HG03469 (cell line): ENCODE data around the gene SLC4A5.
"Not testable (repeated sequence)": the region's sequence is repeated elsewhere in the genome, so short reads cannot be mapped to it uniquely, and the experiment has no call there.

ENCODE experiments used
- ATAC-seq: cut with Tn5 transposase; IDR thresholded peaks from one replicate; pipeline ENCODE4 v1.9.1; 2021; ENCODE audit warnings: mild to moderate bottlenecking, moderate library complexity, moderate number of reproducible peaks; ENCODE audit not compliant: unreplicated experiment

SLC4A5 gene

GRCh38 chr2:74242354-74243071, 100.7 kb downstream of the SLC4A5 start:
- ATAC-seq, result no peak

- no peak for ATAC-seq
These were observed 103.9 kb downstream of the SLC4A5 start for GRCh38 chr2:74239346-74239745.

GRCh38 chr2:74238879-74239278, 104.3 kb downstream of the SLC4A5 start:
- no peak for ATAC-seq

GRCh38 chr2:74235041-74235440, 108.2 kb downstream of the SLC4A5 start:
- no peak for ATAC-seq

- ATAC-seq, result no peak
These were observed 109.6 kb downstream of the SLC4A5 start for GRCh38 chr2:74233648-74234047.

GRCh38 chr2:74232426-74232825, 110.8 kb downstream of the SLC4A5 start:
- ATAC-seq, result no peak

GRCh38 chr2:74229865-74230264, 113.4 kb downstream of the SLC4A5 start:
- not testable (repeated sequence) for ATAC-seq

GRCh38 chr2:74228772-74229171, 114.4 kb downstream of the SLC4A5 start:
- no peak for ATAC-seq

- ATAC-seq, result no peak
These were observed 115.6 kb downstream of the SLC4A5 start for GRCh38 chr2:74227646-74228045.

- ATAC-seq, result no peak
These were observed 116.5 kb downstream of the SLC4A5 start for GRCh38 chr2:74226648-74227213.

GRCh38 chr2:74225698-74226459, 117.3 kb downstream of the SLC4A5 start:
- no peak for ATAC-seq

- ATAC-seq, result no peak
These were observed 119.1 kb downstream of the SLC4A5 start for GRCh38 chr2:74223941-74224770.

GRCh38 chr2:74222300-74222650, 120.9 kb downstream of the SLC4A5 start:
- ATAC-seq, result no peak

GRCh38 chr2:74221604-74222299, 121.5 kb downstream of the SLC4A5 start:
- ATAC-seq, result no peak

- no peak for ATAC-seq
These were observed 122.1 kb downstream of the SLC4A5 start for GRCh38 chr2:74221091-74221490.

GRCh38 chr2:74219846-74220486, 123.2 kb downstream of the SLC4A5 start:
- ATAC-seq, result no peak

- no peak for ATAC-seq
These were observed 126.6 kb downstream of the SLC4A5 start for GRCh38 chr2:74216642-74217041.

- ATAC-seq, result not testable (repeated sequence)
These were observed 127.4 kb downstream of the SLC4A5 start for GRCh38 chr2:74215771-74216170.

GRCh38 chr2:74212702-74213410, 130.4 kb downstream of the SLC4A5 start:
- ATAC-seq, result no peak
